ENCODE data around the gene TMUB2. TPM values are rescaled to one million over a fixed set of nuclear protein-coding genes. Genes with fewer than 3 reads are reported as not detected.

The TMUB2 gene
- total and polyA plus RNA-seq, 2 donors = 21.4 to 57.6 TPM

GRCh38 chr17:44187131-44187899 is 543 bp downstream of the TMUB2 start:
- peaks cover 33 to 36% of the 10 kb centered on the region in 2 donors for H3K36me3 ChIP-seq (ENCODE audit: control insufficient read depth in 2 of 2, insufficient read depth in 2 of 2, low read length in 1 of 2)
- peak in 1 of 9 donors; percentile 18 for DNase-seq (ENCODE audit: low read depth in 6 of 9, low spot score in 9 of 9)
- H3K4me3 ChIP-seq (ENCODE audit: low read length in 2 of 2) = peak overlapping the region; percentile 81 to 92
- no peaks in the 10 kb centered on the region for H3K27me3 ChIP-seq (ENCODE audit: control insufficient read depth in 2 of 2, insufficient read depth in 1 of 2, low read length in 1 of 2)
- H3K4me1 ChIP-seq (ENCODE audit: control insufficient read depth in 2 of 2, insufficient read depth in 2 of 2, low read length in 2 of 2) = peaks cover 17 to 21% of the 10 kb centered on the region in 2 donors
- WGBS = 3% methylated on average over 32 of the region's 32 CpGs
- H3K9me3 ChIP-seq (ENCODE audit: control insufficient read depth in 2 of 2, insufficient read depth in 1 of 2, low read length in 1 of 2) = peaks cover 0 to 7% of the 10 kb centered on the region in 2 donors
- H3K27ac ChIP-seq (ENCODE audit: low read depth in 1 of 2, low read length in 1 of 2) = peak overlapping the region; percentile 92 to 97

DNA sequence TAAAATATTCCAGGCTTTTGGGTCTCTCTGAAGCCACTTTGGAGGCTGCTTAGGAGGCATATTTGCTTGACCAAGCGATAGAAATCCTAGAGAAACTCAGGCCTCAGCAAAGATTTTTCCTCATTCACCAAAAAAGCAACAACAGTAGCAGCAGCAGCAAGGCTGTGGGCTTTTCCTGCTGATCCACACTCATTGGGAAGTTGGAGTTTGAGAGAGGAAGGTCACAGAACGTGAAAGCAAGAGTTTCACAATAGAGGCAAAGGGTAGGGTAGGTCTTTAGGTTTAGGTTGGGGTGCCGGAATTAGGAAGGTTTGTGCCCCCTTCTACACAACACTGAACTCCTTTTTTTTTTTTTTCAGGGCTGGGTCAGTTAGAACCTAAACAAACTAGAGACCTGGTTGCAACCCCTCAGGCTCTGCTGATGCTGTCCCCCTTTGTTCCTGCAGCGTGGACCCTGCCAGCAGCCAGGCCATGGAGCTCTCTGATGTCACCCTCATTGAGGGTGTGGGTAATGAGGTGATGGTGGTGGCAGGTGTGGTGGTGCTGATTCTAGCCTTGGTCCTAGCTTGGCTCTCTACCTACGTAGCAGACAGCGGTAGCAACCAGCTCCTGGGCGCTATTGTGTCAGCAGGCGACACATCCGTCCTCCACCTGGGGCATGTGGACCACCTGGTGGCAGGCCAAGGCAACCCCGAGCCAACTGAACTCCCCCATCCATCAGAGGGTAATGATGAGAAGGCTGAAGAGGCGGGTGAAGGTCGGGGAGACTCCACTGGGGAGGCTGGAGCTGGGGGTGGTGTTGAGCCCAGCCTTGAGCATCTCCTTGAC is 2.0 kb downstream of the TMUB2 start:
- H3K36me3 ChIP-seq (ENCODE audit: control insufficient read depth in 2 of 2, insufficient read depth in 2 of 2, low read length in 1 of 2) = peaks cover 39 to 41% of the 10 kb centered on the region in 2 donors
- peaks cover 17 to 23% of the 10 kb centered on the region in 2 donors for H3K4me1 ChIP-seq (ENCODE audit: control insufficient read depth in 2 of 2, insufficient read depth in 2 of 2, low read length in 2 of 2)
- WGBS = 97% methylated on average over 12 of the region's 12 CpGs
- no peak overlapping the region for H3K27ac ChIP-seq (ENCODE audit: low read depth in 1 of 2, low read length in 1 of 2)
- no peaks in the 10 kb centered on the region for H3K27me3 ChIP-seq (ENCODE audit: control insufficient read depth in 2 of 2, insufficient read depth in 1 of 2, low read length in 1 of 2)
- H3K9me3 ChIP-seq (ENCODE audit: control insufficient read depth in 2 of 2, insufficient read depth in 1 of 2, low read length in 1 of 2) = peaks cover 0 to 7% of the 10 kb centered on the region in 2 donors
- DNase-seq (ENCODE audit: low read depth in 6 of 9, low spot score in 9 of 9) = no peak
- no peak overlapping the region for H3K4me3 ChIP-seq (ENCODE audit: low read length in 2 of 2)

- H3K4me1 ChIP-seq (ENCODE audit: control insufficient read depth in 2 of 2, insufficient read depth in 2 of 2, low read length in 2 of 2) = peaks cover 6 to 22% of the 10 kb centered on the region in 2 donors
- peaks cover 51 to 56% of the 10 kb centered on the region in 2 donors for H3K36me3 ChIP-seq (ENCODE audit: control insufficient read depth in 2 of 2, insufficient read depth in 2 of 2, low read length in 1 of 2)
- no peak overlapping the region for H3K4me3 ChIP-seq (ENCODE audit: low read length in 2 of 2)
- no peak overlapping the region for H3K27ac ChIP-seq (ENCODE audit: low read depth in 1 of 2, low read length in 1 of 2)
- no peaks in the 10 kb centered on the region for H3K27me3 ChIP-seq (ENCODE audit: control insufficient read depth in 2 of 2, insufficient read depth in 1 of 2, low read length in 1 of 2)
- 97% methylated on average over 10 of the region's 10 CpGs for WGBS
- no peak for DNase-seq (ENCODE audit: low read depth in 6 of 9, low spot score in 9 of 9)
- peaks cover 0 to 7% of the 10 kb centered on the region in 2 donors for H3K9me3 ChIP-seq (ENCODE audit: control insufficient read depth in 2 of 2, insufficient read depth in 1 of 2, low read length in 1 of 2)
Measured at GRCh38 chr17:44190481-44190880, 3.7 kb downstream of the TMUB2 start.

- no peak for DNase-seq (ENCODE audit: low read depth in 6 of 9, low spot score in 9 of 9)
- Histone ChIP-seq H3K9me3 (ENCODE audit: control insufficient read depth in 2 of 2, insufficient read depth in 1 of 2, low read length in 1 of 2) (peaks cover 0 to 7% of the 10 kb centered on the region in 2 donors), H3K27me3 (ENCODE audit: control insufficient read depth in 2 of 2, insufficient read depth in 1 of 2, low read length in 1 of 2) (no peaks in the 10 kb centered on the region), H3K27ac (ENCODE audit: low read depth in 1 of 2, low read length in 1 of 2) (no peak overlapping the region), H3K4me3 (ENCODE audit: low read length in 2 of 2) (no peak overlapping the region), H3K36me3 (ENCODE audit: control insufficient read depth in 2 of 2, insufficient read depth in 2 of 2, low read length in 1 of 2) (peaks cover 59 to 64% of the 10 kb centered on the region in 2 donors), H3K4me1 (ENCODE audit: control insufficient read depth in 2 of 2, insufficient read depth in 2 of 2, low read length in 2 of 2) (peaks cover 4 to 16% of the 10 kb centered on the region in 2 donors)
- 98% methylated on average over 5 of the region's 5 CpGs for WGBS
Measured at GRCh38 chr17:44191369-44191768, 4.6 kb downstream of the TMUB2 start.

DNA sequence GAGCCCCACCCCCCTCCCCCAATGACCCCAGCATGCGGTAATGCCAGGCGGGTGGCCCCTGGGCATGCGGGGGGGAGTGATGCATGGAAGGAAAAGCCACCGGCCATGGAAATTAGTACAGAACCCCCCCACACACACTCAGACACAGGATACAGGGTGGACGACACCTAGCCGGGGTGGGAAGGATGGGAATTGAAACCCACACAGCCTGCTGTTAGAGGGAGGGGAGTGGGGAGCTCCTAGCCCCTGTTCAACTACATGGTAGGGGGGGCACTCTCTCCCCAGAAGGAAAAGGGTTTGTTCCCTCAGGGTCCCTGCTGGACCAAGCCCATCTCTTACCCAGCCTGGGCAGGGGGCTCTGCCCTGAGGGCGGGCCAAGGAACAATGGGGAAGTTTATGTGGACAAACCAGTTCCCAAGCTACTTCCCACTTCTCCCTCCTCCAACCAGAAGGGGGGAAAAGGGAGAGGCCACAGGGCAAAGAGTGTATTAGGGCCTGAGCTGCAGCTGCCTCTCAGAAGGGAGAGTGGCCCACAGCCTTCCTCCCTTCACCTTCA is 5.2 kb downstream of the TMUB2 start:
- Histone ChIP-seq H3K36me3 (ENCODE audit: control insufficient read depth in 2 of 2, insufficient read depth in 2 of 2, low read length in 1 of 2) (peaks cover 65 to 69% of the 10 kb centered on the region in 2 donors), H3K4me1 (ENCODE audit: control insufficient read depth in 2 of 2, insufficient read depth in 2 of 2, low read length in 2 of 2) (peaks cover 5 to 18% of the 10 kb centered on the region in 2 donors), H3K27ac (ENCODE audit: low read depth in 1 of 2, low read length in 1 of 2) (no peak overlapping the region), H3K27me3 (ENCODE audit: control insufficient read depth in 2 of 2, insufficient read depth in 1 of 2, low read length in 1 of 2) (no peaks in the 10 kb centered on the region), H3K4me3 (ENCODE audit: low read length in 2 of 2) (no peak overlapping the region), H3K9me3 (ENCODE audit: control insufficient read depth in 2 of 2, insufficient read depth in 1 of 2, low read length in 1 of 2) (peaks cover 0 to 7% of the 10 kb centered on the region in 2 donors)
- WGBS = 93% methylated on average over 7 of the region's 7 CpGs
- no peak for DNase-seq (ENCODE audit: low read depth in 6 of 9, low spot score in 9 of 9)

DNA sequence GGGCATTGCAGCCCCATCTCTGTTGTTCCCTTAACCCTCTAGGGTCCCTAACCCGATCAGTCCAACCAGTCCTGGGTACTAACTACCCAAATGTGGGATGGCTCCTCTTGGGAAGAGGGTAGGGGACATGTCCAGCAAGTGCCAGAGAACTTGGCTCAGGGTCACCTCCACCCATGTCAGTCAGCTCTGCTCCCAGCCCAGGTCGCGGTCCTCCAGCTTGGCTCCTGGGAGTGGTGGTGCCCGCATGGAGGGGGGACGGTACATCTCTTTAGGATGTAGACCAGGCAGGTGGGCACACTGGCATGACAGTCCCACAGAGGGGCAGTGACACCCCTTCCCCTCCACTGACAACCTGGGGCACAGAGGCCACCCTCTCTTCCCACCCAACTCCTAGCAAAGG is 6.0 kb downstream of the TMUB2 start:
- 97% methylated on average over 5 of the region's 5 CpGs for WGBS
- Histone ChIP-seq H3K27ac (ENCODE audit: low read depth in 1 of 2, low read length in 1 of 2) (peak overlapping the region in 1 of 2 donors; percentile 25), H3K9me3 (ENCODE audit: control insufficient read depth in 2 of 2, insufficient read depth in 1 of 2, low read length in 1 of 2) (peaks cover 0 to 8% of the 10 kb centered on the region in 2 donors), H3K36me3 (ENCODE audit: control insufficient read depth in 2 of 2, insufficient read depth in 2 of 2, low read length in 1 of 2) (peaks cover 73 to 76% of the 10 kb centered on the region in 2 donors), H3K4me3 (ENCODE audit: low read length in 2 of 2) (no peak overlapping the region), H3K4me1 (ENCODE audit: control insufficient read depth in 2 of 2, insufficient read depth in 2 of 2, low read length in 2 of 2) (peaks cover 11 to 20% of the 10 kb centered on the region in 2 donors), H3K27me3 (ENCODE audit: control insufficient read depth in 2 of 2, insufficient read depth in 1 of 2, low read length in 1 of 2) (no peaks in the 10 kb centered on the region)
- no peak for DNase-seq (ENCODE audit: low read depth in 6 of 9, low spot score in 9 of 9)

DNA sequence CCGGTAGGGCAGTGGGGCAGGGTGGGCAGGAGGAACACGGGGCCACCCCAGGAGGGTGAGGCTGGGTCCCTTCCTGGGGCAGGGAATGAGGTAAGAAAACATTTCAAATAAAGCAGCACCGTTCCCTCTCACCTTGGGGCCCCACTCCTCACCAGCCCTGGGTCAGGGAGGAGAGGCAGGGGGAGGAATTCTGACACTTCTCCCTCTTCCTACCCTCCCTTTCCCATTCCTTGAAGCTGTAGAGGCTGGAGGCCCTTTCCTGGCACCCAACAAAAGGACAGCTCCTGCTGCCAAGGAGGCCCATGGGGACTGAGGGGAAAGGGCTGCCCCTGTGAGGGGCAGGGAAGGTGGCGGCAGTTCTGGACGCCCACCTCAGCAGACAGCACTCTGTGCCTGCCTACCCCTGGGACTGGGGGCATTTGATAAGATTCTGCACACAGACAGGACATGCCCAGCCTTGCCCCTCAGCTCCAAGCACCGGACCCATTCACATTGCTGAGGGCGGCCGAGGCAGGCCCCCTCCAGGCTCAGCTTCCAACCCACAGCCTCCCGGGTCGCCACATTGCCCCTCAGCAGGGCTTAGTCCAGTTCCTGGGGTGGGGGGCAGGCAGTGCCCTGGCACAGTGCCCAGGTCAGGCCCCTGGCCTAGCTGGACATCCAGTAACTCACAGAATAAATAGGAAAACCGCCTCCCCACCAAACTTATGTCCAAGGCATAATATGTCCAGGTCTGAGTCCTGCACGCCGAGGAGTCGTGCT is 6.7 kb downstream of the TMUB2 start:
- Histone ChIP-seq H3K4me1 (ENCODE audit: control insufficient read depth in 2 of 2, insufficient read depth in 2 of 2, low read length in 2 of 2) (peaks cover 11 to 21% of the 10 kb centered on the region in 2 donors), H3K27ac (ENCODE audit: low read depth in 1 of 2, low read length in 1 of 2) (no peak overlapping the region), H3K9me3 (ENCODE audit: control insufficient read depth in 2 of 2, insufficient read depth in 1 of 2, low read length in 1 of 2) (peaks cover 0 to 11% of the 10 kb centered on the region in 2 donors), H3K27me3 (ENCODE audit: control insufficient read depth in 2 of 2, insufficient read depth in 1 of 2, low read length in 1 of 2) (no peaks in the 10 kb centered on the region), H3K4me3 (ENCODE audit: low read length in 2 of 2) (no peak overlapping the region), H3K36me3 (ENCODE audit: control insufficient read depth in 2 of 2, insufficient read depth in 2 of 2, low read length in 1 of 2) (peaks cover 73 to 78% of the 10 kb centered on the region in 2 donors)
- no peak for DNase-seq (ENCODE audit: low read depth in 6 of 9, low spot score in 9 of 9)
- WGBS = 94% methylated on average over 14 of the region's 14 CpGs

DNA sequence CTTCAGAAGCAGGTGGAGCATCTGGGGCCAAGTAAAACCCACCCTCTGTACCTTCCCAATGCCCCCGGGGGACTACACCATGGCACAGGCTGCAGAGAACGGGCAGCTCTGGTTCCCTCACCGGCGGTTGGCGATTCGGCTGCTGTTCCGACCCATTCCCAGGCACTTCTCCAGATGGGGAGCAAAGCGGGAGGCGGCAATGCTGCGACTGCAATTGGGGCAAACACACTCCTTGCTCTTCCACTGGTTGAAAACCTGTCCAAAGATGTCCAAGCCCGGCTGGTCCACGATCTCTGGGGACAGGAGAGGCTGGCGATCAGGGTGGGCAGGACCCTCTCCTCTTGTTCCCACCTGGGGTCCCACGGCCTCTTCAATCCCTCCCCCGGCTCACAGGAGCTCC is 10.3 kb downstream of the TMUB2 start:
- no peak overlapping the region for H3K4me3 ChIP-seq (ENCODE audit: low read length in 2 of 2)
- H3K4me1 ChIP-seq (ENCODE audit: control insufficient read depth in 2 of 2, insufficient read depth in 2 of 2, low read length in 2 of 2) = peaks cover 14 to 27% of the 10 kb centered on the region in 2 donors
- H3K27ac ChIP-seq (ENCODE audit: low read depth in 1 of 2, low read length in 1 of 2) = no peak overlapping the region
- peaks cover 52 to 55% of the 10 kb centered on the region in 2 donors for H3K36me3 ChIP-seq (ENCODE audit: control insufficient read depth in 2 of 2, insufficient read depth in 2 of 2, low read length in 1 of 2)
- peaks cover 0 to 4% of the 10 kb centered on the region in 2 donors for H3K9me3 ChIP-seq (ENCODE audit: control insufficient read depth in 2 of 2, insufficient read depth in 1 of 2, low read length in 1 of 2)
- WGBS = 98% methylated on average over 15 of the region's 15 CpGs
- no peak for DNase-seq (ENCODE audit: low read depth in 6 of 9, low spot score in 9 of 9)
- H3K27me3 ChIP-seq (ENCODE audit: control insufficient read depth in 2 of 2, insufficient read depth in 1 of 2, low read length in 1 of 2) = no peaks in the 10 kb centered on the region

Measured in thymus (tissue), 11 donors.